CD4-positive, alpha-beta T cell treated with Interleukin-17A for 4 hours (primary cell): ENCODE data around the gene NEDD8.
A peak's percentile ranks its signal among the peaks of the same experiment; 100 is the strongest.
"Not testable (repeated sequence)": the region's sequence is repeated elsewhere in the genome, so short reads cannot be mapped to it uniquely, and the experiment has no call there.

Source experiments
- DNase-seq: peaks from one replicate; pipeline ENCODE4 v3.0.0-alpha.2; 2020; ENCODE audit warnings: mixed read lengths

NEDD8 gene

GRCh38 chr14:24246765-24247212, 14.6 kb upstream of the NEDD8 start:
- DNase-seq: peak; percentile 7

GRCh38 chr14:24245350-24245749, 13.2 kb upstream of the NEDD8 start:
- not testable (repeated sequence) for DNase-seq

GRCh38 chr14:24243336-24243836, 11.2 kb upstream of the NEDD8 start:
- no peak for DNase-seq

GRCh38 chr14:24241829-24242443, 9.8 kb upstream of the NEDD8 start:
- peak; percentile 97 for DNase-seq

- no peak for DNase-seq
Observed at GRCh38 chr14:24240110-24240918, 8.1 kb upstream of the NEDD8 start.

GRCh38 chr14:24238527-24239037, 6.4 kb upstream of the NEDD8 start:
- DNase-seq: no peak

- peak; percentile 7 for DNase-seq
Observed at GRCh38 chr14:24238123-24238522, 6.0 kb upstream of the NEDD8 start.

GRCh38 chr14:24237463-24237955, 5.3 kb upstream of the NEDD8 start:
- no peak for DNase-seq

- DNase-seq: no peak
Observed at GRCh38 chr14:24236689-24237462, 4.7 kb upstream of the NEDD8 start.

GRCh38 chr14:24235804-24236688, 3.9 kb upstream of the NEDD8 start:
- no peak for DNase-seq

GRCh38 chr14:24234095-24235005, 2.2 kb upstream of the NEDD8 start:
- no peak for DNase-seq

GRCh38 chr14:24233538-24233866, 1.3 kb upstream of the NEDD8 start:
- no peak for DNase-seq

GRCh38 chr14:24232645-24233537, 724 bp upstream of the NEDD8 start, which contains the start of gene GMPR2:
Gene GMPR2, plus strand, starts transcription at chr14:24232929. Its CDS starts 325 bp downstream, at chr14:24233254.
- DNase-seq: peak; percentile 30

GRCh38 chr14:24231263-24232120, 675 bp downstream of the NEDD8 start:
- DNase-seq: peak; percentile 8

- no peak for DNase-seq
Observed at GRCh38 chr14:24228902-24229301, 3.3 kb downstream of the NEDD8 start.

- no peak for DNase-seq
Observed at GRCh38 chr14:24226473-24226872, 5.7 kb downstream of the NEDD8 start.

- DNase-seq: no peak
Observed at GRCh38 chr14:24224618-24225071, 7.5 kb downstream of the NEDD8 start.

GRCh38 chr14:24222987-24223386, 9.2 kb downstream of the NEDD8 start:
- not testable (repeated sequence) for DNase-seq

- DNase-seq: no peak
Observed at GRCh38 chr14:24219521-24219920, 12.6 kb downstream of the NEDD8 start.
